A172 (cell line): ENCODE results near the gene XPC. TPM values are rescaled to one million over a fixed set of nuclear protein-coding genes. Genes with fewer than 3 reads are reported as not detected.

ENCODE experiments used
- DNase-seq: peaks from one replicate; pipeline ENCODE4 v3.0.0-alpha.2; 2015; ENCODE audit warnings: low spot score
- total RNA-seq: library from RNA; depleted of rRNA; stranded (reverse); fragments of >200 nt; shearing (Covaris generic); gene quantifications from 2 replicates; pipeline ENCODE4 v1.2.3, GENCODE V29; 2014

Gene XPC
- total RNA-seq, 1 experiment from 2014 or later, result 32.2 TPM

- DNase-seq, result no peak
Observed at GRCh38 chr3:14208168-14208567, 29.8 kb upstream of the XPC start.

DNA sequence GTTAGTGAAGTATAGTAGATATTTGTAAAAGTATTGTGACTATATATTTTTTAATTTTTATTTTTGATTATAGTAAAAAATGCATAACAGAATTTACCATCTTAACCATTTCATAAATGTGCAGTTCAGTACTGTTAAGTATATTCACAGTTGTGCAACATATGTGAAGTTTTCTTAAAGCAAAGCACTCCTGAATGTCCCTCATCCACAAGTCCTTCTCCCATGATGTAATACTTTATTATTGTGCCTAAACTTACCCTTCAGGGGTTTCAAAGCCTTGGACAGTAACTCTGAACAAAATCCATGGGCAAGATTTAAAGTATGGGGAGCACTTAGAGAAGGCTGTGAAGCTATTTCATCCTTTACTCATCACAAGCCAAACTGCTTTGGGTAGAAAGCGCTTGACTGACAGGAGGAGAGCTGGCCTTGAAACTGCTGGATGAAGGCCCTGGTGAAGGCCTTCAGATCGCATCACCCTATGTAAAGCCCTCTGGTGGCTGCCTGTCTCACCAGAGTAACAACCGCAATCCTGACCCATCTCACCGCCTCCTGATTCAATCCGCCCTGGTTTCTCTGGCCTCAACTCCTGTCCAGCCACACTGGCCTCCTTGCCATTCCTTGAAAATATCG lies 28.3 kb upstream of the XPC start:
- no peak for DNase-seq

DNA sequence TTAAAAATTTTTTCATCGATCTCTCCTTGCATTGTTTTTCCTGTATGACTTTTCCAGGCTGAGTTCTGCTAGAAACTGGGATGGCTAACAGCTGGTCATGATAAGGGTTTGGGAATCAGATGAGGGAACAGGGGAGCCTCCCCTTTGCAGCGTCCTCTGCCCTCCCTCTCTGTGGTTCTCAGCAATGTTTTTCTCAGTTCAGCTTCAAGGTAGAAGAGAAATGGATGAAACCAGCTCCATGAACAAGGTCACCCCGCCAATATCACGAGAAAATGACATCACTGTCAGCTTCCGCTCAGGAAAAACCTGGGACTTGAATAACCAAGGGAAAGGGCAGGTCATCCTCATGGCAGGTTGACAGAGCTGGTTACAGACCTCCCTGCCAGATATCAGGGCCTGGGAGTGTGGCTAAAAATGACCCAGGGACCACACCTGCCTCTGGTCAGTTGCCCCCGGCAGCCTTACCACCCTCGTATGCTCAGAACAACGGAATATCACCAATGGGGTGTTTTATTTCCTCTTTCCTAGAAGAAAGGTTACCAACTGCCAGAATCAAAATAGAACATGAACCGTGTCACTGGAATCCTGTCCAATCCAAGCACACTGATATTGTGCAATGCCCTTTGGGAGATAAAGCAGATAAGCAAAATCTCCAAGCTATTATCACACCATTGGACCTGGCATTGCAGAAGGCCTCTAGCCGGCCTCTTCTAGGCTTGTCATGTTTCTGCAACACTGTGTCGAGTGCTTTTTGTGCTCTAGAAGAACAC lies 26.3 kb upstream of the XPC start:
- DNase-seq, result peak; percentile 40

GRCh38 chr3:14203521-14204079 lies 25.2 kb upstream of the XPC start:
- DNase-seq, result peak; percentile 70

- DNase-seq, result no peak
Observed at GRCh38 chr3:14202874-14203520, 24.6 kb upstream of the XPC start.

DNA sequence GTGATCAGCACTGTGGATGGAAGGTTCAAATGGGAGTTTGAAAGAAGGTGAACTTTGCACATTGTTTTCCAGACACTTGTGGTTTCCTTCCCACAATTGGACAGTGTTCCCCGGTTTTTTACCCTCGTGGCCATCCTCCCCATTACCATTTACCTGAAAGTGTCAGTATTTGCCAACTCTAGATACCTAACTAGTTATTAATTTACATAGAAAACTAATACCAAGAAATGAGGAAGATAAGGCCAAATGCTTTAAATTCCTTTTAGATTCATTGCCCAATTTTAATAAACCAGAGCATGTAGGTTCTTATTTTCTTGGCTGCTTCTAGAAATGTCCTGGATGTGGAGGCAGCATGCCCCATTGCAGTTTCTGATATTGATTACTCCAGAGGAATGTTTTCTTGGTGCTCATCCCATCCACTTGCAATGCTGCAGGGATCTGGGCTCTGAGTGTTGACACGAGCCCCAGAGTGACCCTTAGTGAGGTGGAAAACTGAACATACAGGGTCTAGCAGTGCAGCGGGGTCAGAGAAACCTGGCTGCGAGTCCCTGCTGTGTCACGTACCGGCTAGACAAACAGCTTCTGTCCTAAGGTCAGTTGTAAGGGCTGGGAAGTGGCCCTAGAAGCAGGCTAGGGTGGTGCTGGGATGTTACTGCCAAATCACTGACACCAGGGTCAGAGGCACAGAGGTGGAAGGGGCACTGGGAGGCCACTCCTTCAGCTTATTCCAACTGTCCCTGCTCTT lies 23.7 kb upstream of the XPC start:
- DNase-seq, result no peak

DNA sequence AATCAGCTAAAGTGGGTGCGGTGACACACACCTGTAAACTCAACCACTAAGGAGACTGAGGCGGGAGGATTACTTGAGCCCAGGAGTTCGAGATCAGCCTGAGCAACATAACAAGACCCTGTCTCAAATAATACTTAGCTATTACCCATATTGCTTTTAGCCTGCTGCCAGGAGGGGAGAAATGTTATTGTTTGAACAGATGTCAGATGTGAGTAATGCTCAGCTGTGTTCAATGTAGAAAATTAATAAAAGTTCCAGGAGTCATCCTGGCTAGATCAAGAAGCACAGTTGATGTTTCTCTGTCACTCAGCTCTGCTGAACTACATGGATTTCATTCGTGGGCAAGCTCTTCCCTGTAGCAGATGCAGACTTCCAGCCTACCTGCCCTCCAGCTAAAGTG lies 22.4 kb upstream of the XPC start:
- no peak for DNase-seq

- DNase-seq, result no peak
Observed at GRCh38 chr3:14200276-14200675, 21.9 kb upstream of the XPC start.

DNA sequence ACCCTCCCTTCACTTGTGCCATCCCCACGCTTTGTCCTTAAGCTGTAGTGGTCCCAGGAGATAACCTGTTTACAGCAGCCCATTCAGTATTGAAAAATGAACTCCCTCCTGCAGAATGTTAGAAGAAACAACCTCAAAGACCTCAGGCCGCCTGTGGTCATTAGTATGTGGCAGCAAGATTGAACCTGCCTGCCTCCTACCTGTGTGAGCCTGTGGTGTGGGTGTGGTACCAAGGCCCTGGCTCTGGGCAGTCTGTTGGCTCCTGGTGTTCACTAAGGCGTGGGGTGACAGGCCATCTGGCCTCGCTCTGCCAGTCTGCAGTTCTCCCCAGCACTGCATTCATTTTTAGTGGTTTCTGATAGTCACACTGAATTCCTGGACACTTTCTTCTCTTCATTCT lies 21.2 kb upstream of the XPC start:
- DNase-seq, result no peak

- no peak for DNase-seq
Observed at GRCh38 chr3:14194865-14195264, 16.5 kb upstream of the XPC start.

- no peak for DNase-seq
Observed at GRCh38 chr3:14188041-14188754, 9.8 kb upstream of the XPC start.

GRCh38 chr3:14186854-14187458 lies 8.6 kb upstream of the XPC start:
- DNase-seq, result no peak

- DNase-seq, result no peak
Observed at GRCh38 chr3:14183015-14183577, 4.7 kb upstream of the XPC start.

GRCh38 chr3:14181253-14181652 lies 2.9 kb upstream of the XPC start:
- DNase-seq, result no peak

GRCh38 chr3:14179795-14180194 lies 1.4 kb upstream of the XPC start:
- no peak for DNase-seq

DNA sequence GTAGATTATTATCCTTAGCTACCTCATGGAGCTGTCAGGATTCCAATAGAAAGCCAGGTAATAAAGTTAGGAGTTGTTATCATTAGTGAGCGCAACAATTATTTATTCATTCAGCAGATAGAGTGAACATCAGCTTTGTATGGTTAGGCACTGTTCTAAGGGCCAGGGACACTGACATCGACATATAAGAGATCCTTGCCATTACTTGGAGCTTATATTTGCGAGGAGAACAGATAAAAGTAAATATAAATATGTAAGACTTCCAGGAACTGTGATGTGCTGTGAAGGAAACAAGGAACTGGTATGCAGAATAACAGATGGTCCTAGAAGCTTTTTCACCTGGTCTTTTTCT lies 689 bp upstream of the XPC start:
- no peak for DNase-seq

- DNase-seq, result peak; percentile 38
Observed at GRCh38 chr3:14177580-14178246, 688 bp downstream of the XPC start.

- peak; percentile 41 for DNase-seq
Observed at GRCh38 chr3:14175383-14176037, 2.9 kb downstream of the XPC start.

DNA sequence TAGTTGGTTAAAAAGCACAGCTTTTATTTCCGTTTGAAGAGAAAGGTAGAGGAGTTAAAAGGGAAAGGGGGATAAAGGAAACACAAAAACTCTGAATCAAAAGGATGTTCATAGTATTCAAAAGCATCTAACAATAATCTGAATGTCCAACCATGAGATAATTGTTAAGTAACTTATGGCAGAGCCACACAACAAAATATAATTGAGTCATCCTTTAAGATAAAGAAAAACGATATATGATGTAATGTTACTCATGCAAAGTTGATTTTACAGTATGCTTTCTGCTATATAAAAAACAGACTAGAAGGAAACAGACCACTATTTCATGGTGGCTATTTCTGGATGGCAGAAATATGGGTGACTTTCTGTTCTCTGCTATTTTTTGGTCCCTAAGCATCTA lies 3.9 kb downstream of the XPC start:
- no peak for DNase-seq

GRCh38 chr3:14172496-14172895 lies 5.9 kb downstream of the XPC start:
- DNase-seq, result no peak
